Fibroblast of mammary gland (primary cell): Measurements from ENCODE around the gene EEF1B2.
"Not testable (repeated sequence)": the region's sequence is repeated elsewhere in the genome, so short reads cannot be mapped to it uniquely, and the experiment has no call there.

Experiments used
- DNase-seq: peaks from one replicate; pipeline ENCODE4 v3.0.0-alpha.2; 2010; ENCODE audit warnings: low read depth
- H3K4me3 ChIP-seq: 2 replicates; pipeline ENCODE4 v1.5.1; 2011; ENCODE audit warnings: low read depth, mild to moderate bottlenecking, low read length, moderate library complexity; ENCODE audit not compliant: control insufficient read depth
- CTCF ChIP-seq: conservative IDR thresholded peaks from 2 replicates; pipeline ENCODE4 v1.5.1; 2011; ENCODE audit warnings: low read depth, low read length, inconsistent platforms; ENCODE audit not compliant: control insufficient read depth, insufficient read depth

Gene EEF1B2

GRCh38 chr2:206159346-206160124 is at the start of gene EEF1B2, which contains the start of gene NDUFS1:
EEF1B2 (plus strand) TSS chr2:206159895; CDS start chr2:206159980, 85 bp downstream.
NDUFS1 (minus strand) TSS chr2:206159444; CDS start chr2:206153678, 5,766 bp downstream.
- H3K4me3 ChIP-seq: peak within 1 kb of the TSS; percentile 81
- TF ChIP-seq CTCF: no peak
- peak; percentile 98 for DNase-seq

GRCh38 chr2:206112108-206112507 is 47.6 kb upstream of the EEF1B2 start:
- no peak overlapping the region for H3K4me3 ChIP-seq
- no peak for TF ChIP-seq CTCF
- DNase-seq: peak; percentile 17

GRCh38 chr2:206112846-206113547 is 46.7 kb upstream of the EEF1B2 start:
- no peak overlapping the region for H3K4me3 ChIP-seq
- no peak for TF ChIP-seq CTCF
- peak; percentile 48 for DNase-seq

- no peak for TF ChIP-seq CTCF
- DNase-seq: no peak
- no peak overlapping the region for H3K4me3 ChIP-seq
Measured at GRCh38 chr2:206115026-206115578, 44.6 kb upstream of the EEF1B2 start.

- no peak for TF ChIP-seq CTCF
- DNase-seq: no peak
- H3K4me3 ChIP-seq: no peak overlapping the region
Measured at GRCh38 chr2:206116278-206116677, 43.4 kb upstream of the EEF1B2 start.

- H3K4me3 ChIP-seq, DNase-seq: not testable (repeated sequence)
Measured at GRCh38 chr2:206122569-206122968, 37.1 kb upstream of the EEF1B2 start.

GRCh38 chr2:206125901-206126300 is 33.8 kb upstream of the EEF1B2 start:
- no peak for TF ChIP-seq CTCF
- DNase-seq: no peak
- no peak overlapping the region for H3K4me3 ChIP-seq
